ENCODE measurements around the gene SOSTDC1.
A peak's percentile ranks its signal among the peaks of the same experiment; 100 is the strongest.

Gene SOSTDC1

DNA sequence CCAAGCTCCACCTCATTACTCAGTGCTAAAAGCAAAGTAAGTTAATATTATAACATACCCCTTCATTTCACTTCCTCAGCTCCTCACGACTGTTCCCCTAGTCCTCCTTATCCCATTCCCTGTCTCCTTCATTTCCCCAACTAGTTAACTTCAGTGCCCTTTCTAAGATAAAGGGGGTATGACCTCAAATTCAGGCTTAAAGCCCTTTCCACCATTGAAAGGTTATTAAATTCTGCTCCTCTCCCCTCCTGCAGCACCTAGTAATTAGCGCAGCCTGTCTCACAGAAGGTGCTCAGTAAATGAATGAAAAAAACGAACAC, 45.2 kb downstream of the SOSTDC1 start:
- no peaks in the 10 kb centered on the region for H3K9me2 ChIP-seq (replicated peaks; ENCODE audit: insufficient read depth, low read length)
- H3K36me3 ChIP-seq (replicated peaks; ENCODE audit: insufficient read depth, low read length), result no peaks in the 10 kb centered on the region
- H3K4me3 ChIP-seq (ENCODE audit: low read length), result peak overlapping the region; percentile 60
- H4K20me1 ChIP-seq (ENCODE audit: insufficient read depth, low read length), result no peaks in the 10 kb centered on the region
- H3K4me2 ChIP-seq (ENCODE audit: low read depth, low read length), result peak overlapping the region; percentile 98
- H3K4me1 ChIP-seq (ENCODE audit: low read length), result peaks cover 2% of the 10 kb centered on the region; the same call in 1 of the 2 replicates
- no peaks in the 10 kb centered on the region for H3K9me3 ChIP-seq (replicated peaks; ENCODE audit: insufficient read depth, low read length)
- H3K27me3 ChIP-seq (replicated peaks; ENCODE audit: insufficient read depth, low read length), result no peaks in the 10 kb centered on the region
- DNase-seq, result no peak
- TF ChIP-seq EZH2phosphoT487 (IDR thresholded peaks at IDR 0.05; ENCODE audit: low read length), result no peak
- no peak for TF ChIP-seq EZH2 (optimal IDR thresholded peaks at IDR 0.05; ENCODE audit: low read depth, low read length)
- TF ChIP-seq, protein P1, sequence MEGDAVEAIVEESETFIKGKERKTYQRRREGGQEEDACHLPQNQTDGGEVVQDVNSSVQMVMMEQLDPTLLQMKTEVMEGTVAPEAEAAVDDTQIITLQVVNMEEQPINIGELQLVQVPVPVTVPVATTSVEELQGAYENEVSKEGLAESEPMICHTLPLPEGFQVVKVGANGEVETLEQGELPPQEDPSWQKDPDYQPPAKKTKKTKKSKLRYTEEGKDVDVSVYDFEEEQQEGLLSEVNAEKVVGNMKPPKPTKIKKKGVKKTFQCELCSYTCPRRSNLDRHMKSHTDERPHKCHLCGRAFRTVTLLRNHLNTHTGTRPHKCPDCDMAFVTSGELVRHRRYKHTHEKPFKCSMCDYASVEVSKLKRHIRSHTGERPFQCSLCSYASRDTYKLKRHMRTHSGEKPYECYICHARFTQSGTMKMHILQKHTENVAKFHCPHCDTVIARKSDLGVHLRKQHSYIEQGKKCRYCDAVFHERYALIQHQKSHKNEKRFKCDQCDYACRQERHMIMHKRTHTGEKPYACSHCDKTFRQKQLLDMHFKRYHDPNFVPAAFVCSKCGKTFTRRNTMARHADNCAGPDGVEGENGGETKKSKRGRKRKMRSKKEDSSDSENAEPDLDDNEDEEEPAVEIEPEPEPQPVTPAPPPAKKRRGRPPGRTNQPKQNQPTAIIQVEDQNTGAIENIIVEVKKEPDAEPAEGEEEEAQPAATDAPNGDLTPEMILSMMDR (IDR thresholded peaks at IDR 0.05; ENCODE audit: low read length), result no peak
- peak overlapping the region; percentile 66; the same call in 1 of the 2 replicates for H3K9ac ChIP-seq (ENCODE audit: low read length)
- H2AFZ ChIP-seq (ENCODE audit: low read length), result peak overlapping the region; percentile 80
- H3K79me2 ChIP-seq (ENCODE audit: low read length), result no peaks in the 10 kb centered on the region
- peaks cover 4% of the 10 kb centered on the region; the same call in 1 of the 2 replicates for H3F3A ChIP-seq (ENCODE audit: insufficient read depth, low read length)
- H3K27ac ChIP-seq (ENCODE audit: low read length), result peak overlapping the region; percentile 80; the same call in 1 of the 2 replicates

DNA sequence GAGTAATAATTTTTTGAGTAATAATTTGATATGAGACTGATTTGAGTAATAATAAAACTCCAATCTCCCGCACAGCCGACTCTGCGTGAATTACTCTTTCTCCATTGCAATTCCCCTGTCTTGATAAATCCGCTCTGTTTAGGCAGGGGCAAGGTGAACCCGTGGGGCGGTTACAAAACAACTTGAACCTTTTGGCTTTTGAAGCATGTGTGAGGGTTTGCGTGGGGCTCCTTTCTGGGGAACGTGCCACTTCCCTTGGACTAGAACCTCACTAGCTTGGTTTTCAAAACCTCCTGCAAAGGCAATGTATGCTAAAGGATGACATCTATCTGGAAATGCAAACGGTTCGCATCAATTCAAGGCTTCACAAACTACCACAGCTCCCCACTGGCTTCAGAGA, 45.7 kb downstream of the SOSTDC1 start:
- Histone ChIP-seq H3K36me3 (replicated peaks; ENCODE audit: insufficient read depth, low read length) (no peaks in the 10 kb centered on the region), H2AFZ (ENCODE audit: low read length) (peak overlapping the region; percentile 80), H3K4me1 (ENCODE audit: low read length) (peaks cover 2% of the 10 kb centered on the region; the same call in 1 of the 2 replicates), H3K9ac (ENCODE audit: low read length) (peak overlapping the region; percentile 66; the same call in 1 of the 2 replicates), H3K27me3 (replicated peaks; ENCODE audit: insufficient read depth, low read length) (no peaks in the 10 kb centered on the region), H3K4me2 (ENCODE audit: low read depth, low read length) (peak overlapping the region; percentile 98), H3K9me2 (replicated peaks; ENCODE audit: insufficient read depth, low read length) (no peaks in the 10 kb centered on the region), H3K27ac (ENCODE audit: low read length) (no peak overlapping the region; the same call in 1 of the 2 replicates), H3K9me3 (replicated peaks; ENCODE audit: insufficient read depth, low read length) (no peaks in the 10 kb centered on the region), H3K4me3 (ENCODE audit: low read length) (peak overlapping the region; percentile 60), H3K79me2 (ENCODE audit: low read length) (no peaks in the 10 kb centered on the region), H3F3A (ENCODE audit: insufficient read depth, low read length) (peaks cover 4% of the 10 kb centered on the region; the same call in 1 of the 2 replicates), H4K20me1 (ENCODE audit: insufficient read depth, low read length) (no peaks in the 10 kb centered on the region)
- no peak for DNase-seq
- TF ChIP-seq EZH2 (optimal IDR thresholded peaks at IDR 0.05; ENCODE audit: low read depth, low read length), result no peak
- no peak for TF ChIP-seq EZH2phosphoT487 (IDR thresholded peaks at IDR 0.05; ENCODE audit: low read length)
- TF ChIP-seq, protein P1 (IDR thresholded peaks at IDR 0.05; ENCODE audit: low read length), result no peak

DNA sequence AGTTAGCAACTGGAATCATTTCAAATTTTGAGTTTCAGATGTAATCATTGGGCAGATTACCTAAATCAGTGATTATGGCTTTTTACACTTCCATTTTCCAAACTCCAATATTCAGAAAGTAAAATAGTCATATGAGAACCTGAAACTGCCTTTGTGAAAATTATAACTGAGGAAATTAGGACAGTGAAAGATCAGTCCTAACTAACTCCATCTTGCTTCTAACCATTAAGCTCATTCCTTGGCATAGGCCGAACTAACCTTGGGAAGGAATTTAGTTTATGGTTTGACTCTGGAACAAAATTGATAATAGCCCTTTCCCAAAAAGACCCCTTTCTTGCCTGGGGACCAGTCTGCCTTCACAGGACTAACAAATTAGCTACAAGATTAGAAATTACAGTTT, 46.4 kb downstream of the SOSTDC1 start:
- H3K4me1 ChIP-seq (ENCODE audit: low read length), result peaks cover 2% of the 10 kb centered on the region; the same call in 1 of the 2 replicates
- H3K27me3 ChIP-seq (replicated peaks; ENCODE audit: insufficient read depth, low read length), result no peaks in the 10 kb centered on the region
- no peaks in the 10 kb centered on the region for H4K20me1 ChIP-seq (ENCODE audit: insufficient read depth, low read length)
- TF ChIP-seq, protein P1 (IDR thresholded peaks at IDR 0.05; ENCODE audit: low read length), result no peak
- TF ChIP-seq EZH2 (optimal IDR thresholded peaks at IDR 0.05; ENCODE audit: low read depth, low read length) (no peak), EZH2phosphoT487 (IDR thresholded peaks at IDR 0.05; ENCODE audit: low read length) (no peak)
- H3K27ac ChIP-seq (ENCODE audit: low read length), result no peak overlapping the region
- no peaks in the 10 kb centered on the region for H3K9me3 ChIP-seq (replicated peaks; ENCODE audit: insufficient read depth, low read length)
- DNase-seq, result no peak
- H2AFZ ChIP-seq (ENCODE audit: low read length), result no peak overlapping the region
- H3K36me3 ChIP-seq (replicated peaks; ENCODE audit: insufficient read depth, low read length), result no peaks in the 10 kb centered on the region
- no peak overlapping the region for H3K4me3 ChIP-seq (ENCODE audit: low read length)
- no peak overlapping the region for H3K9ac ChIP-seq (ENCODE audit: low read length)
- no peaks in the 10 kb centered on the region for H3K9me2 ChIP-seq (replicated peaks; ENCODE audit: insufficient read depth, low read length)
- H3K4me2 ChIP-seq (ENCODE audit: low read depth, low read length), result no peak overlapping the region
- H3F3A ChIP-seq (ENCODE audit: insufficient read depth, low read length), result peaks cover 4% of the 10 kb centered on the region; the same call in 1 of the 2 replicates
- no peaks in the 10 kb centered on the region for H3K79me2 ChIP-seq (ENCODE audit: low read length)
